HepG2 (cell line): Measurements from ENCODE around the gene PNP. TPM values are rescaled to one million over a fixed set of nuclear protein-coding genes. Genes with fewer than 3 reads are reported as not detected.

Source experiments
- ATAC-seq: fragments of 200-7000 bp; cut with Tn5 transposase; 3 replicates; pipeline ENCODE4 v1.9.1; 2020; ENCODE audit warnings: mild to moderate bottlenecking, moderate library complexity
- BruUV-seq: library from RNA; stranded (reverse); fragments of 400-500 nt; replicated peaks from 2 replicates; lab custom pipeline; 2021; lab: Mats Ljungman, UMichigan
- CTCF ChIA-PET: fragments of 300-600 bp; formaldehyde crosslinking; extraction: SDS; loops from one replicate; lab custom pipeline; 2021; ENCODE audit warnings: low total read pairs, inconsistent platforms, low intra/inter-chr PET ratio; lab: Yijun Ruan, JAX
- POLR2A ChIA-PET: fragments of 350-600 bp; sonication (Branson Sonifier 250); formaldehyde crosslinking; loops from one replicate; lab custom pipeline; 2020; ENCODE audit warnings: antibody characterized with exemption, inconsistent platforms; lab: Yijun Ruan, JAX
- DNase-seq: peaks from one replicate; pipeline ENCODE4 v3.0.0-alpha.2; 2015; ENCODE audit warnings: low spot score
- FAIRE-seq: peaks from 3 replicates; lab custom pipeline; 2011; peaks lifted over from hg19 to GRCh38; lab: Jason Lieb, UNC
- H2AFZ ChIP-seq: one replicate; pipeline ENCODE4 v1.6.1; 2011; ENCODE audit warnings: low read length, inconsistent platforms
- H3K27ac ChIP-seq: fragments of 300-600 bp; 3 replicates; pipeline ENCODE4 v1.8.0; 2011; ENCODE audit warnings: mixed run types, mild to moderate bottlenecking, mixed read lengths, low read length, inconsistent platforms; ENCODE audit not compliant: insufficient read depth; ENCODE audit errors: extremely low read length
- H3K27me3 ChIP-seq, 2 experiments: fragments of 200-600 bp in 1 of 2; 2 replicates in 1 of 2; 3 replicates in 1 of 2; pipeline versions ENCODE4 v1.6.0 to v1.8.0; 2011; ENCODE audit warnings: low read length in 2 of 2, mild to moderate bottlenecking in 2 of 2, moderate library complexity in 2 of 2, inconsistent platforms in 1 of 2; ENCODE audit not compliant: insufficient read depth in 2 of 2, control insufficient read depth in 1 of 2
- H3K36me3 ChIP-seq, 2 experiments: fragments of 200-600 bp in 1 of 2; replicated peaks in 1 of 2; 2 replicates in 1 of 2; 3 replicates in 1 of 2; pipeline versions ENCODE4 v1.5.1 to v1.8.0; 2011; ENCODE audit warnings: low read length in 2 of 2, inconsistent platforms in 1 of 2; ENCODE audit not compliant: insufficient read depth in 2 of 2, control insufficient read depth in 1 of 2
- H3K4me1 ChIP-seq: 2 replicates; pipeline ENCODE4 v1.5.1; 2012; ENCODE audit warnings: low read length, inconsistent platforms; ENCODE audit not compliant: insufficient read depth
- H3K4me2 ChIP-seq: 2 replicates; pipeline ENCODE4 v1.6.0; 2011; ENCODE audit warnings: low read depth, low read length, inconsistent platforms
- H3K4me3 ChIP-seq, 3 experiments: fragments of 200-600 bp in 1 of 3; sonication (generic), shearing (Covaris generic) in 1 of 3; replicated peaks in 1 of 3; 2 replicates each; pipeline ENCODE4 v1.5.1; 2011 to 2016; ENCODE audit warnings: low read length in 3 of 3, inconsistent platforms in 2 of 3, low read depth in 2 of 3, mild to moderate bottlenecking in 2 of 3, control low read depth in 1 of 3, mixed read lengths in 1 of 3; ENCODE audit not compliant: insufficient read depth in 1 of 3
- H3K79me2 ChIP-seq: one replicate; pipeline ENCODE4 v1.6.1; 2011; ENCODE audit warnings: low read length, inconsistent platforms; ENCODE audit not compliant: insufficient read depth
- H3K9ac ChIP-seq: 2 replicates; pipeline ENCODE4 v1.6.0; 2011; ENCODE audit warnings: mild to moderate bottlenecking, low read depth, low read length, inconsistent platforms; ENCODE audit not compliant: insufficient read depth
- H3K9me3 ChIP-seq: 2 replicates; pipeline ENCODE4 v1.5.1; 2012; ENCODE audit warnings: mild to moderate bottlenecking, low read length
- H4K20me1 ChIP-seq: 2 replicates; pipeline ENCODE4 v1.6.0; 2011; ENCODE audit warnings: inconsistent platforms, mild to moderate bottlenecking, low read length, moderate library complexity; ENCODE audit not compliant: insufficient read depth
- KLF9 ChIP-seq: IDR thresholded peaks from 2 replicates; pipeline ENCODE4 v1.6.1; 2016; ENCODE audit warnings: low read depth
- SP140L ChIP-seq: sonication (generic); formaldehyde crosslinking; IDR thresholded peaks from 2 replicates; pipeline ENCODE4 v1.4.0; 2020; ENCODE audit warnings: missing genetic modification reagents, borderline replicate concordance
- TEAD2 ChIP-seq: sonication (generic); formaldehyde crosslinking; IDR thresholded peaks from 2 replicates; pipeline ENCODE4 v1.9.0; 2021; ENCODE audit warnings: missing genetic modification reagents
- ZNF235 ChIP-seq: sonication (generic); formaldehyde crosslinking; IDR thresholded peaks from 2 replicates; pipeline ENCODE4 v1.8.1; 2023; ENCODE audit warnings: mild to moderate bottlenecking, missing genetic modification reagents, borderline replicate concordance
- ZNF367 ChIP-seq: sonication (generic); formaldehyde crosslinking; IDR thresholded peaks from 2 replicates; pipeline ENCODE4 v1.4.0; 2020; ENCODE audit warnings: missing genetic modification reagents, borderline replicate concordance
- ZNF451 ChIP-seq: sonication (generic); formaldehyde crosslinking; IDR thresholded peaks from 2 replicates; pipeline ENCODE4 v1.5.0; 2020; ENCODE audit warnings: mild to moderate bottlenecking, missing genetic modification reagents
- ZNF564 ChIP-seq: sonication (generic); formaldehyde crosslinking; IDR thresholded peaks from 2 replicates; pipeline ENCODE4 v1.8.1; 2023; ENCODE audit warnings: mild to moderate bottlenecking, missing genetic modification reagents
- ZNF841 ChIP-seq: sonication (generic); formaldehyde crosslinking; IDR thresholded peaks from 2 replicates; pipeline ENCODE4 v1.8.1; 2023; ENCODE audit warnings: missing genetic modification reagents, borderline replicate concordance
- ZZZ3 ChIP-seq: sonication (generic); formaldehyde crosslinking; IDR thresholded peaks from 2 replicates; pipeline ENCODE4 v1.4.0; 2020; ENCODE audit warnings: missing genetic modification reagents, mild to moderate bottlenecking, borderline replicate concordance
- WGBS: methylation state at CpG from one replicate; pipeline ENCODE4 v1.1.6; 2017; ENCODE audit warnings: low lambda C conversion rate; 5-methylcytosine and 5-hydroxymethylcytosine counted together
- in situ Hi-C: cut with HindIII; loops from 2 replicates; pipeline ENCODE4 v1.10.0; 2017; ENCODE audit warnings: low pct_unique_long_range_greater_than_20kb; ENCODE audit not compliant: extremely low pct_ligation_motif_present
- intact Hi-C: fragments of 100-400 bp; cut with micrococcal nuclease; formaldehyde crosslinking; loops from one replicate; pipeline ENCODE4 v1.10.0; 2022; ENCODE audit not compliant: unreplicated experiment
- polyA plus RNA-seq, 8 experiments: library from polyadenylated mRNA; depleted of rRNA in 3 of 8; stranded (reverse) in 7 of 8; unstranded in 1 of 8; fragments of >200 nt; fragmentation: Illumina TruSeq in 4 of 8; extraction: Trizol in 4 of 8; gene quantifications; 2 replicates each; pipeline versions ENCODE4 v1.2.1 to v1.2.3, GENCODE V29; 2011 to 2016; ENCODE audit warnings: low read depth in 4 of 8, missing spikeins in 1 of 8, mixed read lengths in 1 of 8; ENCODE audit not compliant: insufficient read depth in 1 of 8
- total RNA-seq, 5 experiments: library from RNA; depleted of rRNA; stranded (reverse); fragments of >200 nt; fragmentation: Illumina TruSeq; extraction: Trizol; gene quantifications; 2 replicates each; pipeline ENCODE4 v1.2.3, GENCODE V29; 2016; ENCODE audit warnings: low read depth in 1 of 5
- TF ChIP-seq, protein P1 (sequence below): sonication (generic); formaldehyde crosslinking; IDR thresholded peaks from 2 replicates; pipeline ENCODE4 v1.4.0; 2020; ENCODE audit warnings: missing genetic modification reagents
- TF ChIP-seq, protein P2 (sequence below): IDR thresholded peaks from 2 replicates; pipeline ENCODE4 v1.6.1; 2016; ENCODE audit warnings: low read depth, borderline replicate concordance

PNP gene
- total and polyA plus RNA-seq, 2 of the 13 experiments (the other 11 are each of a cell fraction or from before 2014, with no cell fraction given), result 45.4 to 74.8 TPM

DNA sequence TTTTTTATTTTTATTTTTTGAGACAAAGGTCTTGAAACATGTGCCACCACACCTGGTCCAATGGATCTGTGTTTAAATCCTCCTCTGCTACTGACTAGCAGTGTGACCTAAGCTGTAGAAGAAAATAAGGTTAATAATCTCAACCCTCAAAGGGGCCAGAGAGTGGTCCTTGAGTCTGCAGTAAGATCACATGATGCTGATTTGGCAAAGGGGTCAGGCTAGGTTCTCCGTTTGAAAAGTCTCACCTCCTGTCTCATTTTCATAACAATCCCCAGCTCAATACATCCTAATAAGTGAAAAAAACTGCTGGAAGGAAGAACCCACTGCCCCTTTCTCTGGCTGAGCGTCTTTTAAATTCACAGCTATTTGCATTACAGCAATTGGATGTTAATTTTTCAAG, 47.9 kb upstream of the PNP start:
- 29% methylated on average over 2 of the region's 2 CpGs for WGBS
- H3K4me2 ChIP-seq, result no peak overlapping the region
- FAIRE-seq (no peak), DNase-seq (no peak), ATAC-seq (no peak)
- intact Hi-C loops, result no loop called here
- in situ Hi-C loops, result no loop called here
- H3K27ac ChIP-seq, result no peak overlapping the region
- CTCF ChIA-PET, result no interaction called here
- H3K79me2 ChIP-seq, result no peaks in the 10 kb centered on the region
- TF ChIP-seq ZNF841 (CRISPR knock-in tag), result no peak
- no peak for TF ChIP-seq TEAD2
- TF ChIP-seq ZZZ3 (CRISPR knock-in tag), result no peak
- TF ChIP-seq ZNF451 (CRISPR knock-in tag), result no peak
- TF ChIP-seq KLF9, result no peak
- TF ChIP-seq, protein P1, sequence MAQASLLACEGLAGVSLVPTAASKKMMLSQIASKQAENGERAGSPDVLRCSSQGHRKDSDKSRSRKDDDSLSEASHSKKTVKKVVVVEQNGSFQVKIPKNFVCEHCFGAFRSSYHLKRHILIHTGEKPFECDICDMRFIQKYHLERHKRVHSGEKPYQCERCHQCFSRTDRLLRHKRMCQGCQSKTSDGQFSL (CRISPR knock-in tag), result no peak
- no peak for TF ChIP-seq ZNF367 (CRISPR knock-in tag)
- no peak for TF ChIP-seq ZNF564 (CRISPR knock-in tag)
- TF ChIP-seq ZNF235 (CRISPR knock-in tag), result no peak
- TF ChIP-seq, protein P2, sequence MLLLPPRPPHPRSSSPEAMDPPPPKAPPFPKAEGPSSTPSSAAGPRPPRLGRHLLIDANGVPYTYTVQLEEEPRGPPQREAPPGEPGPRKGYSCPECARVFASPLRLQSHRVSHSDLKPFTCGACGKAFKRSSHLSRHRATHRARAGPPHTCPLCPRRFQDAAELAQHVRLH (CRISPR knock-in tag), result no peak
- TF ChIP-seq SP140L (CRISPR knock-in tag), result no peak
- H3K27me3 ChIP-seq, result no peaks in the 10 kb centered on the region; a peak in 1 of 5 replicates
- POLR2A ChIA-PET, result interaction anchor here (1.0 to 2.3 kb wide), 5 partner anchors 8 to 78 kb away, joined by 3 to 10 read pairs (median 4); partner anchors contain the start of genes APEX1, OSGEP, PARP2 and PIP4P1
- H3K4me3 ChIP-seq, result no peak overlapping the region
- no peaks in the 10 kb centered on the region for H4K20me1 ChIP-seq
- H3K9me3 ChIP-seq, result no peaks in the 10 kb centered on the region
- H3K9ac ChIP-seq, result no peak overlapping the region
- peaks cover 45% of the 10 kb centered on the region for H3K4me1 ChIP-seq
- H2AFZ ChIP-seq, result no peak overlapping the region
- no TSS peak for BruUV-seq
- H3K36me3 ChIP-seq, result no peaks in the 10 kb centered on the region
